ENCODE results near the gene OR5AN1.
"Not testable (repeated sequence)": the region's sequence is repeated elsewhere in the genome, so short reads cannot be mapped to it uniquely, and the experiment has no call there.

Gene OR5AN1

GRCh38 chr11:59349657-59350056 lies 9.0 kb upstream of the OR5AN1 start:
- H4K91ac ChIP-seq (ENCODE audit: low read length); H2BK120ac ChIP-seq (ENCODE audit: low read depth, low read length); H3K23ac ChIP-seq (ENCODE audit: low read length in 2 of 2); H3K36me3 ChIP-seq (ENCODE audit: control insufficient read depth in 1 of 2, insufficient read depth in 2 of 2, low read depth in 1 of 2, low read length in 2 of 2); H2AFZ ChIP-seq (ENCODE audit: low read depth, low read length); H3K9me3 ChIP-seq (ENCODE audit: control insufficient read depth, low read length); H3K4me1 ChIP-seq (ENCODE audit: control insufficient read depth, insufficient read depth, low read depth, low read length); H3K79me1 ChIP-seq (replicated peaks; ENCODE audit: low read length, poor library complexity, severe bottlenecking); H3K27ac ChIP-seq (ENCODE audit: low read length, poor library complexity, severe bottlenecking); H2BK15ac ChIP-seq (ENCODE audit: low read depth, poor library complexity, severe bottlenecking); H3K9ac ChIP-seq (ENCODE audit: low read length); H3K27me3 ChIP-seq (ENCODE audit: control insufficient read depth in 1 of 2, insufficient read depth in 1 of 2, low read length in 2 of 2); DNase-seq; H3K4me2 ChIP-seq (ENCODE audit: low read length, poor library complexity, severe bottlenecking); H2BK12ac ChIP-seq (ENCODE audit: low read length in 2 of 2); H3K4me3 ChIP-seq (ENCODE audit: insufficient read depth in 1 of 2, low read depth in 1 of 2, low read length in 2 of 2); H3K18ac ChIP-seq (ENCODE audit: low read depth in 1 of 2, low read length in 2 of 2); H3K14ac ChIP-seq (ENCODE audit: low read length in 2 of 2); H4K8ac ChIP-seq (ENCODE audit: low read length); H2AK5ac ChIP-seq (ENCODE audit: low read length, severe bottlenecking); H2BK5ac ChIP-seq (ENCODE audit: low read depth, low read length, poor library complexity, severe bottlenecking); H3K4ac ChIP-seq (ENCODE audit: low read depth in 1 of 2, low read length in 2 of 2): not testable (repeated sequence)
- 70% methylated on average over 5 of the region's 5 CpGs for WGBS

- Histone ChIP-seq H2BK5ac (ENCODE audit: low read depth, low read length, poor library complexity, severe bottlenecking) (no peak overlapping the region), H3K4me2 (ENCODE audit: low read length, poor library complexity, severe bottlenecking) (no peak overlapping the region), H2AK5ac (ENCODE audit: low read length, severe bottlenecking) (no peak overlapping the region), H2BK15ac (ENCODE audit: low read depth, poor library complexity, severe bottlenecking) (no peak overlapping the region), H4K91ac (ENCODE audit: low read length) (no peak overlapping the region), H3K18ac (ENCODE audit: low read depth in 1 of 2, low read length in 2 of 2) (no peak overlapping the region), H2BK12ac (ENCODE audit: low read length in 2 of 2) (no peak overlapping the region), H2AFZ (ENCODE audit: low read depth, low read length) (no peak overlapping the region), H3K9ac (ENCODE audit: low read length) (no peak overlapping the region), H3K27ac (ENCODE audit: low read length, poor library complexity, severe bottlenecking) (no peak overlapping the region), H3K9me3 (ENCODE audit: control insufficient read depth, low read length) (peaks cover 8% of the 10 kb centered on the region), H4K8ac (ENCODE audit: low read length) (no peak overlapping the region), H3K4ac (ENCODE audit: low read depth in 1 of 2, low read length in 2 of 2) (no peak overlapping the region), H3K79me1 (replicated peaks; ENCODE audit: low read length, poor library complexity, severe bottlenecking) (no peaks in the 10 kb centered on the region), H3K23ac (ENCODE audit: low read length in 2 of 2) (no peak overlapping the region), H3K36me3 (ENCODE audit: control insufficient read depth in 1 of 2, insufficient read depth in 2 of 2, low read depth in 1 of 2, low read length in 2 of 2) (no peaks in the 10 kb centered on the region), H3K14ac (ENCODE audit: low read length in 2 of 2) (no peak overlapping the region), H2BK120ac (ENCODE audit: low read depth, low read length) (no peak overlapping the region), H3K4me1 (ENCODE audit: control insufficient read depth, insufficient read depth, low read depth, low read length) (no peaks in the 10 kb centered on the region), H3K27me3 (ENCODE audit: control insufficient read depth in 1 of 2, insufficient read depth in 1 of 2, low read length in 2 of 2) (no peaks in the 10 kb centered on the region), H3K4me3 (ENCODE audit: insufficient read depth in 1 of 2, low read depth in 1 of 2, low read length in 2 of 2) (no peak overlapping the region)
- 75% methylated on average over 4 of the region's 4 CpGs for WGBS
- no peak for DNase-seq
Observed at GRCh38 chr11:59355226-59355625, 3.5 kb upstream of the OR5AN1 start.

DNA sequence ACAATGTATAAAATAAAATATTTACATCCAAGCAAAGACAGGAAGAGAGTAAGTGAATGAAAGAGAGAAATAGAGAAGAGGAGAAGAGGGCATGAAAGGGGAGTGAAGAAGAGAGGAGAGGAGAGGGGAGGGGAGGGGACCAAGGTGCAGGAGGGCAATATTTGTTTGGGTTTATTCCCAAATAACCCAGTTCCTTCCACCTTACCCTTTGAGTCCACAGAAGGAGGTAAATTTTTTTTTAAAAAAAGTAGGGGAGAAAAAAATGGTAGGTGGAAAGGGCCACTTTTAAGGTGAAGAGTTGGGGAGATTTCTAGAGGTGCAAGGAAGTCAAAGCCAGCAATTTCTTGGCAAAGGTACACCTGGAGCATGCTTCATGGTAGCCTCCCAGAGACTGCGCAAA lies 2.1 kb upstream of the OR5AN1 start:
- 100% methylated on average over 1 of the region's 1 CpG for WGBS
- H4K8ac ChIP-seq (ENCODE audit: low read length): no peak overlapping the region
- H3K4me1 ChIP-seq (ENCODE audit: control insufficient read depth, insufficient read depth, low read depth, low read length): no peaks in the 10 kb centered on the region
- peaks cover 6% of the 10 kb centered on the region for H3K9me3 ChIP-seq (ENCODE audit: control insufficient read depth, low read length)
- no peak overlapping the region for H3K27ac ChIP-seq (ENCODE audit: low read length, poor library complexity, severe bottlenecking)
- no peaks in the 10 kb centered on the region for H3K79me1 ChIP-seq (replicated peaks; ENCODE audit: low read length, poor library complexity, severe bottlenecking)
- no peaks in the 10 kb centered on the region for H3K27me3 ChIP-seq (ENCODE audit: control insufficient read depth in 1 of 2, insufficient read depth in 1 of 2, low read length in 2 of 2)
- no peak overlapping the region for H3K14ac ChIP-seq (ENCODE audit: low read length in 2 of 2)
- no peak overlapping the region for H3K18ac ChIP-seq (ENCODE audit: low read depth in 1 of 2, low read length in 2 of 2)
- no peak overlapping the region for H2BK5ac ChIP-seq (ENCODE audit: low read depth, low read length, poor library complexity, severe bottlenecking)
- H2AFZ ChIP-seq (ENCODE audit: low read depth, low read length): no peak overlapping the region
- no peak overlapping the region for H2AK5ac ChIP-seq (ENCODE audit: low read length, severe bottlenecking)
- H3K4me3 ChIP-seq (ENCODE audit: insufficient read depth in 1 of 2, low read depth in 1 of 2, low read length in 2 of 2): no peak overlapping the region
- H3K36me3 ChIP-seq (ENCODE audit: control insufficient read depth in 1 of 2, insufficient read depth in 2 of 2, low read depth in 1 of 2, low read length in 2 of 2): no peaks in the 10 kb centered on the region
- no peak overlapping the region for H2BK120ac ChIP-seq (ENCODE audit: low read depth, low read length)
- H4K91ac ChIP-seq (ENCODE audit: low read length): no peak overlapping the region
- no peak overlapping the region for H3K9ac ChIP-seq (ENCODE audit: low read length)
- H3K4ac ChIP-seq (ENCODE audit: low read depth in 1 of 2, low read length in 2 of 2): no peak overlapping the region
- H2BK12ac ChIP-seq (ENCODE audit: low read length in 2 of 2): no peak overlapping the region
- DNase-seq: no peak
- no peak overlapping the region for H3K23ac ChIP-seq (ENCODE audit: low read length in 2 of 2)
- H2BK15ac ChIP-seq (ENCODE audit: low read depth, poor library complexity, severe bottlenecking): no peak overlapping the region
- no peak overlapping the region for H3K4me2 ChIP-seq (ENCODE audit: low read length, poor library complexity, severe bottlenecking)

DNA sequence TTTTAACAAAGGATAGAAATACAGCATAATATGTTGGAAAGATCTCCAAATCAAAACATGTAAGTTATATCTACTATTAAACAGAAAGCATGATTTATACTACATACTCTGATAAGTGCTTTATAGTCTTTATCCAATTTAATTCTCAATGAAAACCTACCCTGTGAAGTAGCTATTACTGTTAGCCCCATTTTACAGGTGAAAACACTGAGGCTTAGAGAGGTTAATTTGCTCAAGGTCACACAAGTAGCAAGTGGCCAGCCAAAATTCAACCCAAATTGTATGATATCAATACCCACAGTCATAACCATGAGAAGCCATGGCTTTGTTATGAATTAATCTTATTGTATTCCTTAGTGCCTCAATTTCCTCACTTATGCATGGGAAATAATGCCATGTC lies 675 bp upstream of the OR5AN1 start:
- Histone ChIP-seq H3K4ac (ENCODE audit: low read depth in 1 of 2, low read length in 2 of 2) (no peak overlapping the region), H4K91ac (ENCODE audit: low read length) (no peak overlapping the region), H3K36me3 (ENCODE audit: control insufficient read depth in 1 of 2, insufficient read depth in 2 of 2, low read depth in 1 of 2, low read length in 2 of 2) (no peaks in the 10 kb centered on the region), H3K9ac (ENCODE audit: low read length) (no peak overlapping the region), H2AFZ (ENCODE audit: low read depth, low read length) (no peak overlapping the region), H3K79me1 (replicated peaks; ENCODE audit: low read length, poor library complexity, severe bottlenecking) (no peaks in the 10 kb centered on the region), H2BK12ac (ENCODE audit: low read length in 2 of 2) (no peak overlapping the region), H2BK5ac (ENCODE audit: low read depth, low read length, poor library complexity, severe bottlenecking) (no peak overlapping the region), H3K27me3 (ENCODE audit: control insufficient read depth in 1 of 2, insufficient read depth in 1 of 2, low read length in 2 of 2) (no peaks in the 10 kb centered on the region), H3K23ac (ENCODE audit: low read length in 2 of 2) (no peak overlapping the region), H3K18ac (ENCODE audit: low read depth in 1 of 2, low read length in 2 of 2) (no peak overlapping the region), H3K14ac (ENCODE audit: low read length in 2 of 2) (no peak overlapping the region), H3K27ac (ENCODE audit: low read length, poor library complexity, severe bottlenecking) (no peak overlapping the region), H3K9me3 (ENCODE audit: control insufficient read depth, low read length) (no peaks in the 10 kb centered on the region), H4K8ac (ENCODE audit: low read length) (no peak overlapping the region), H2BK15ac (ENCODE audit: low read depth, poor library complexity, severe bottlenecking) (no peak overlapping the region), H2BK120ac (ENCODE audit: low read depth, low read length) (no peak overlapping the region), H2AK5ac (ENCODE audit: low read length, severe bottlenecking) (no peak overlapping the region), H3K4me3 (ENCODE audit: insufficient read depth in 1 of 2, low read depth in 1 of 2, low read length in 2 of 2) (no peak overlapping the region), H3K4me1 (ENCODE audit: control insufficient read depth, insufficient read depth, low read depth, low read length) (no peaks in the 10 kb centered on the region), H3K4me2 (ENCODE audit: low read length, poor library complexity, severe bottlenecking) (no peak overlapping the region)
- no peak for DNase-seq
